HG02973 (cell line): ENCODE data around the gene C6orf132.

ENCODE experiments used
- ATAC-seq: cut with Tn5 transposase; IDR thresholded peaks from one replicate; pipeline ENCODE4 v1.9.1; 2021; ENCODE audit warnings: moderate library complexity; ENCODE audit not compliant: unreplicated experiment

The C6orf132 gene

GRCh38 chr6:42086046-42087035 lies 56.1 kb downstream of the C6orf132 start:
- ATAC-seq = no peak

GRCh38 chr6:42084889-42085288 lies 57.5 kb downstream of the C6orf132 start:
- no peak for ATAC-seq

- no peak for ATAC-seq
These were observed 58.9 kb downstream of the C6orf132 start for GRCh38 chr6:42083530-42083929.

- no peak for ATAC-seq
These were observed 62.4 kb downstream of the C6orf132 start for GRCh38 chr6:42079941-42080464.

GRCh38 chr6:42078386-42078785 lies 64.0 kb downstream of the C6orf132 start:
- ATAC-seq = no peak

- ATAC-seq = no peak
These were observed 67.1 kb downstream of the C6orf132 start for GRCh38 chr6:42075159-42075838.

- no peak for ATAC-seq
These were observed 69.1 kb downstream of the C6orf132 start for GRCh38 chr6:42073287-42073686.

GRCh38 chr6:42071881-42072583 lies 70.4 kb downstream of the C6orf132 start:
- ATAC-seq = no peak

GRCh38 chr6:42068872-42069522 lies 73.4 kb downstream of the C6orf132 start:
- ATAC-seq = no peak

- no peak for ATAC-seq
These were observed 74.2 kb downstream of the C6orf132 start for GRCh38 chr6:42068173-42068572.

- ATAC-seq = no peak
These were observed 76.2 kb downstream of the C6orf132 start for GRCh38 chr6:42066156-42066675.

GRCh38 chr6:42059743-42060142 lies 82.7 kb downstream of the C6orf132 start:
- no peak for ATAC-seq

GRCh38 chr6:42053601-42054000 lies 88.8 kb downstream of the C6orf132 start:
- no peak for ATAC-seq

GRCh38 chr6:42051268-42051653 lies 91.2 kb downstream of the C6orf132 start:
- no peak for ATAC-seq
